ENCODE data around the gene BHLHE40.
"Not testable (repeated sequence)": the region's sequence is repeated elsewhere in the genome, so short reads cannot be mapped to it uniquely, and the experiment has no call there.

BHLHE40 gene

DNA sequence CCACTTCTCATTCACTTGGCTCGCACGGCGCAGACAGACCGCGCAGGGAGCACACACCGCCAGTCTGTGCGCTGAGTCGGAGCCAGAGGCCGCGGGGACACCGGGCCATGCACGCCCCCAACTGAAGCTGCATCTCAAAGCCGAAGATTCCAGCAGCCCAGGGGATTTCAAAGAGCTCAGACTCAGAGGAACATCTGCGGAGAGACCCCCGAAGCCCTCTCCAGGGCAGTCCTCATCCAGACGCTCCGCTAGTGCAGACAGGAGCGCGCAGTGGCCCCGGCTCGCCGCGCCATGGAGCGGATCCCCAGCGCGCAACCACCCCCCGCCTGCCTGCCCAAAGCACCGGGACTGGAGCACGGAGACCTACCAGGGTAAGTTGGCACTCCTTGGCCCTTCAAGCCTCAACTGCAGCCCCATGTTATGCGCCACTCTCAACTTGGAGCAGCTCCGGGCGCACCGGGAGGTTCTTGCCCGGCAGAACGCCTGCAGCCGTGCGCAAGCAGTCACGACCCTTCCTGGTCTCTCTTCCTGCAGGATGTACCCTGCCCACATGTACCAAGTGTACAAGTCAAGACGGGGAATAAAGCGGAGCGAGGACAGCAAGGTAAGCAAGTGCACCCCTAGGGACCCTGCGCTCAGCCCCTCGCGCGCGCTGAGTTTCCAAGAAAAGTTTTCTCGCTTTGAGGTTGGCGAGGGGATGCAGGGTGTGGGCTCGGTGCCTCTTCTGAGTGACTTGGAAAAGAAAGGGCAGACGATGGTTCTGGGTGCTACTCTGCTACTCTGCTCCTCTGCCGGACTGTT is at the start of gene BHLHE40:
Gene BHLHE40, plus strand, starts transcription at position 10 of the 801 bp plus-strand sequence. Its CDS starts 282 bp downstream, at position 292.
- DNase-seq, result peak; percentile 46 to 75

GRCh38 chr3:4930501-4930900 is 48.7 kb upstream of the BHLHE40 start:
- no peak for DNase-seq

DNA sequence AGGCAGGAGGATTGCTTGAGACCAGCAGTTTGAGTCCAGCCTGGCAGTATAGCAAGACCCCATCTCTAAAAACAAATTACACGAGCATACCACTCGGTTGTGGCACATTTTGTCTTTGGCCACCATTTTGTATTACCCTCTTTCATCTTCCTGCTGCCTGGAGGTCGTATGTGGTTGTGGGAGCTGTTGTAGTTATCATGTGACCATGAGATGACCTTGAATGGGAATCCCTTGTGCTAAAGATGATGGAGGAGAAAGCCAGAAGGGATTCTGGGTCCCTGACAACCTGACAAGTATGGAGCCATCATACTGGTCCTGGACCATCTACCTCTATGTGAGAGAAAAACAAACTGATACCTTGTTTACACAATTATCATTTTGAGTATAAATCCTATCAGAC is 45.2 kb upstream of the BHLHE40 start:
- DNase-seq, result no peak

DNA sequence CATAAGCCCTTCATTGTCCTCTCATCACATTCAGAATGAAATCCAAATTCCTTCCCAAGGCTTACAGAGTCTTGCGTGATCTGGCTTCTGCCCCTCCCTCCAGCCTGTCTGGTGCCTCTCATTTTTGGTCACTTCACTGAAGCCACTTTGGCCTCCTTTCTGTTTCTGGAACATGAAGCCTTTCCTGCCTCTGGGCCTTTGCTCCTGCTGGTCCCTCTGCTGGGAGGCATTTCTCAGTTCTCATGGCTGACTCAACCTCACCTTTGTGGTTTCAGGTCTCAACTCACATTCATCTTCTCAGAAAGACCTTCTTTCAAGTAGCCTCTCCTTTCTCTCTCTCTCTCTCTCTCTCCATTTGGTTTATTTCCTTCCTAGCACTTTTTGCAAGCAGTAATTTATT is 43.9 kb upstream of the BHLHE40 start:
- DNase-seq, result no peak

- DNase-seq, result no peak
These were observed 42.1 kb upstream of the BHLHE40 start for GRCh38 chr3:4936982-4937614.

GRCh38 chr3:4938281-4938982 is 40.8 kb upstream of the BHLHE40 start:
- DNase-seq, result no peak

- DNase-seq, result no peak
These were observed 40.0 kb upstream of the BHLHE40 start for GRCh38 chr3:4939276-4939675.

DNA sequence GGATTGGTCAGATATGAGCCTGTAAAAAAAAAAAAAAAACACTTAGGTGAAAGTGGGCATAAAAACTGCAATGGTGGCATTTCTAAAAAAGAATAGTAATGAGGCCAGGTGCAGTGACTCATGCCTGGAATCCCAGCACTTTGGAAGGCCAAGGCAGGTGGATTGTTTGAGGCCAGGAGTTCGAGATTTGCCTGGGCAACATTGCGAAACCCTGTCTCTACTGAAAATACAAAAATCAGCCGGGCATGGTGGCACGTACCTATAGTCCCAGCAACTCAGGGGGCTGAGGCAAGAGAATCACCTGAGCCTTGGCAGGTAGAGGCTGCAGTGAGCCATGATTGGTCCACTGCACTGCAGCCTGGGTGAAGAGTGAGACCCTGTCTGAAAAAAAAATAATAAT is 38.3 kb upstream of the BHLHE40 start:
- no peak for DNase-seq

DNA sequence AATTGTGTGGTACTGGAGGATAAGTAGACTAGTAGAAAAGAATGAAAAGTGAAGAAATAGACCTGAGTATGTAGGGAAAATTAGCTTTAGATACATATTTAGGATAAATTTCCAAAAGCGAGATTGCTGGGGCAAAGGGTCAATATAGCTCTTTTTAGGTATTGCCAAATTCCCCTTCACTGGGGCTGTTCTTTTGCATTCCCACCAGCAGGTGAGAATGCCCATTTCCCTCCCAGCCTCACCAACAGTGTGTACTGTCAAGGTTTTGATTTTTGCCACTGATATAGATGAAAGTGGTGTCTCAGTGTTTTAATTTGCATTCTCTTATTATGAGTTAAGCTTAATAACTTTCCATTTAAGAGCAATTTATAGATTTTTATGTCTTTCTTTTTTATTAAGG is 35.7 kb upstream of the BHLHE40 start:
- DNase-seq, result no peak

- DNase-seq, result no peak
These were observed 33.9 kb upstream of the BHLHE40 start for GRCh38 chr3:4945324-4945723.

DNA sequence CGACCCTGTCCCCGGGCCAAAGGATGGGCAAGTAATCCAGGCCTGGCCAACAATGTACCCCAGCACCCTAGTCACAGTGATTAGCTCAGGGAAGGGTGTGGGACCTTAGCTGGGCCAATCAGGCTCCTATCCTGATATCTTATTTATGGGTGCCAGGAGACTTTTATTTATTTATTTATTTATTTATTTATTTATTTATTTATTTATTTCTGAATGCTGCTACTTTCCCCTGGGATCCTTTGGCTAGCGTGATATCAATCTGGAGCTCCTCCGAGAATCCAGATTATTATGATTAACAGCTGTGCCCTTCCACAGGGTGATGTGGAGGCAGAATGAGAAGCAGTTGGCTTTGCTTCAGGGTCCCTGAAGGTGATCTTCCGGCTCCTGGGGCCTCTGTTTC is 32.2 kb upstream of the BHLHE40 start:
- DNase-seq, result no peak

- no peak for DNase-seq
These were observed 30.8 kb upstream of the BHLHE40 start for GRCh38 chr3:4948395-4948794.

GRCh38 chr3:4949004-4949403 is 30.2 kb upstream of the BHLHE40 start:
- no peak for DNase-seq

GRCh38 chr3:4949659-4950058 is 29.6 kb upstream of the BHLHE40 start:
- no peak for DNase-seq

GRCh38 chr3:4950351-4950784 is 28.9 kb upstream of the BHLHE40 start:
- DNase-seq, result no peak

GRCh38 chr3:4950948-4951347 is 28.3 kb upstream of the BHLHE40 start:
- DNase-seq, result no peak

GRCh38 chr3:4953119-4953518 is 26.1 kb upstream of the BHLHE40 start:
- no peak for DNase-seq

DNA sequence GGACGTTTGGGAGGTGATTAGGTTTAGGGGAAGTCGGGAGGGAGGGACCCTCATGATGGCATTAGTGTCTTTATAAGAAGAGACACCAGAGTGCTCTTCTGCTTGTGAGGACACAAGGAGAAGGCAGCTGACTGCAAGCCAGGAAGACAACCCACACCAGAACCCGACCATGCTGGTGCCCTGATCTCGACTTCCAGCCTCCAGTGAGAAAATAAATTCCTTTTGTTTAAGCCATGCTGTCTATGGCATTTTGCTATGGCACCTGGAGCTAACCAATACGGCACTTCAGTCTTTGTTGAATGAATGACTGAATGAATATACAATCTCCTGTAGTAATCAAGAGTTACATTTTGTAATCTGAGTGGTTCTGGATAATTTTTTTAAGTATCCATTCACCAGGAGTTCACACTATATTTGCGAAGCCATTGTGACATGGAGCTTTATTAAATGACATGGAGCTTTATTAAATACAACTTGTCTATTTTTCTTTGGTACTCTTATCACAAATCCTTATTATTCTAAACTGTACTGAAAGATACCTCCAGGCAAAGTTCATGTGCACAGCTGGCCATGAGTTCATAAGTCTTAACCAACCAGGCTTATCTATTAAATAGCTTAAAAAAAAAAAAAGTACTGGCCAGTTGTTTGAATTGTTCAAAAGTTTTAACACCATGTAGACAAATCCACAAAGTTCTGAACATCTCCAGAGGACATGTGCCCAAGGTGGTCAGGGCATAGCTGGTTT is 24.8 kb upstream of the BHLHE40 start:
- DNase-seq, result no peak

- no peak for DNase-seq
These were observed 23.1 kb upstream of the BHLHE40 start for GRCh38 chr3:4956099-4956498.

GRCh38 chr3:4956738-4957137 is 22.5 kb upstream of the BHLHE40 start:
- DNase-seq, result no peak

- no peak for DNase-seq
These were observed 21.3 kb upstream of the BHLHE40 start for GRCh38 chr3:4957978-4958377.

DNA sequence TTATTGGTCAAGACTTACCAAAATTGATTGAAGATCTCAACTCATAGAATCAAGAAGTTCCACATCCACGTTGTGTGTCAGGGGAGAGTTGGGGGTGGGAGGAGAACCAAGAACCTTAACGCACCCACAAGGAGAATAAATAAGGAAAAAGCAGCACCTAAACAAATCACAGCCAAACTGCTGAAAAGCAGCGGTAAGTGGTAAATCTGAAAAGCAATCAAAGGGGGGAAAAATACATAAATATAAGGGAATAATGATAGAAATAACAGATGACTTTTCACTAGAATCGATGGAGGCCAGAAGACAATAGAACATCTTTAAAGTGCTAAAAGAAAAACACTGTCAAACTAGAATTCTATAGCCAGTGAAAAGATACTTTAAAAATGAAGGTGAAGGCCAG is 20.1 kb upstream of the BHLHE40 start:
- no peak for DNase-seq

DNA sequence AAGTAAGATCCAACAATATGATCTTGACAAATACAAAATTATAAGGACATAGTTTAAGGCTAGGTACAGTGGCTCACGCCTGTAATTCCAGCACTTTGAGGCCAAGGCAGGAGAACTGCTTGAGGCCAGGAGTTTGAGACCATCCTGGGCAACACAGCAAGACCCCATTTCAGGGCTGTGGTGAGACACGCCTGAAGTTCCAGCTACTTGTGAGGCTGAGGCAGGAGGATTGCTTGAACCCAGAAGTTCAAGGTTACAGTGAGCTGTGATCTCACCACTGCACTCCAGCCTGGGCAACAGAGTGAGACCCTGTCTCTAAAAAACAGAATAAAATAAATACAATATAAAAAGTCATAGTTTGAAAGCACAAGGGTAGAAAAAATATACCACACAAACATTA is 17.4 kb upstream of the BHLHE40 start:
- not testable (repeated sequence) for DNase-seq
